HG02938 (cell line): ENCODE data around the gene PLAAT4.

Source experiments
- ATAC-seq: cut with Tn5 transposase; IDR thresholded peaks from one replicate; pipeline ENCODE4 v1.9.1; 2021; ENCODE audit warnings: mild to moderate bottlenecking, moderate library complexity; ENCODE audit not compliant: unreplicated experiment

Gene PLAAT4

GRCh38 chr11:63536669-63537292 is at the start of gene PLAAT4:
PLAAT4 (plus strand) TSS chr11:63536808; CDS start chr11:63536869, 61 bp downstream.
- ATAC-seq, result no peak

GRCh38 chr11:63488789-63489188 is 47.8 kb upstream of the PLAAT4 start:
- ATAC-seq, result no peak

- ATAC-seq, result no peak
Observed at GRCh38 chr11:63489879-63490278, 46.7 kb upstream of the PLAAT4 start.

- no peak for ATAC-seq
Observed at GRCh38 chr11:63490551-63491239, 45.9 kb upstream of the PLAAT4 start, which contains the start of gene PLAAT5. PLAAT5 (minus strand) TSS chr11:63491167; CDS start chr11:63491034, 133 bp downstream.

- no peak for ATAC-seq
Observed at GRCh38 chr11:63491240-63491587, 45.4 kb upstream of the PLAAT4 start.

- ATAC-seq, result no peak
Observed at GRCh38 chr11:63491636-63492372, 44.8 kb upstream of the PLAAT4 start.

GRCh38 chr11:63492441-63492840 is 44.2 kb upstream of the PLAAT4 start:
- no peak for ATAC-seq

GRCh38 chr11:63493127-63493526 is 43.5 kb upstream of the PLAAT4 start:
- ATAC-seq, result no peak

GRCh38 chr11:63494975-63495374 is 41.6 kb upstream of the PLAAT4 start:
- no peak for ATAC-seq

GRCh38 chr11:63499874-63500273 is 36.7 kb upstream of the PLAAT4 start:
- no peak for ATAC-seq

GRCh38 chr11:63501236-63501635 is 35.4 kb upstream of the PLAAT4 start:
- no peak for ATAC-seq

- ATAC-seq, result no peak
Observed at GRCh38 chr11:63502252-63502820, 34.3 kb upstream of the PLAAT4 start.

- ATAC-seq, result no peak
Observed at GRCh38 chr11:63503492-63503891, 33.1 kb upstream of the PLAAT4 start.

- no peak for ATAC-seq
Observed at GRCh38 chr11:63504054-63504453, 32.6 kb upstream of the PLAAT4 start.

- ATAC-seq, result no peak
Observed at GRCh38 chr11:63504933-63505586, 31.5 kb upstream of the PLAAT4 start.

- ATAC-seq, result no peak
Observed at GRCh38 chr11:63505857-63506528, 30.6 kb upstream of the PLAAT4 start, which contains the start of gene LGALS12. LGALS12 (plus strand) TSS chr11:63506084; CDS start chr11:63506459, 375 bp downstream.

GRCh38 chr11:63506876-63507275 is 29.7 kb upstream of the PLAAT4 start:
- no peak for ATAC-seq

GRCh38 chr11:63507511-63507910 is 29.1 kb upstream of the PLAAT4 start:
- no peak for ATAC-seq

- no peak for ATAC-seq
Observed at GRCh38 chr11:63508009-63508408, 28.6 kb upstream of the PLAAT4 start.

- no peak for ATAC-seq
Observed at GRCh38 chr11:63508745-63509144, 27.9 kb upstream of the PLAAT4 start.
